PC-3 (cell line): Measurements from ENCODE around the gene CERS1. TPM values are rescaled to one million over a fixed set of nuclear protein-coding genes. Genes with fewer than 3 reads are reported as not detected.

ENCODE experiments used
- ATAC-seq: fragments of 200-7000 bp; cut with Tn5 transposase; 2 replicates; pipeline ENCODE4 v1.9.1; 2020; ENCODE audit warnings: mild to moderate bottlenecking, moderate library complexity
- BruUV-seq: library from RNA; stranded (reverse); fragments of 400-500 nt; replicated peaks from 2 replicates; lab custom pipeline; 2021; lab: Mats Ljungman, UMichigan
- CTCF ChIA-PET: fragments of 300-600 bp; sonication (Branson Sonifier 250); formaldehyde crosslinking; loops from one replicate; lab custom pipeline; 2022; ENCODE audit warnings: antibody characterized with exemption; lab: Charles Lee
- POLR2A ChIA-PET: fragments of 300-600 bp; sonication (Branson Sonifier 250); formaldehyde crosslinking; loops from one replicate; lab custom pipeline; 2022; ENCODE audit warnings: antibody characterized with exemption; ENCODE audit not compliant: unreplicated experiment; lab: Charles Lee
- DNase-seq: peaks from one replicate; pipeline ENCODE4 v3.0.0-alpha.2; 2015
- H2AFZ ChIP-seq: fragments of 300-600 bp; sonication (generic); 2 replicates; pipeline ENCODE4 v1.6.0; 2016; ENCODE audit warnings: antibody characterized with exemption, low read length
- H3F3A ChIP-seq: fragments of 300-600 bp; sonication (generic); one replicate; pipeline ENCODE4 v1.6.0; 2017; ENCODE audit warnings: antibody characterized with exemption, low read length, control low read depth, mild to moderate bottlenecking; ENCODE audit not compliant: unreplicated experiment
- H3K27ac ChIP-seq: fragments of 300-600 bp; sonication (generic); 2 replicates; pipeline ENCODE4 v1.5.1; 2016; ENCODE audit warnings: mild to moderate bottlenecking, low read length
- H3K27me3 ChIP-seq: fragments of 300-600 bp; sonication (generic); 2 replicates; pipeline ENCODE4 v1.6.1; 2016; ENCODE audit warnings: low read length, mixed read lengths
- H3K36me3 ChIP-seq: fragments of 300-600 bp; sonication (generic); 2 replicates; pipeline ENCODE4 v1.6.1; 2016; ENCODE audit warnings: low read depth, mixed run types, low read length, mixed read lengths
- H3K4me1 ChIP-seq: fragments of 300-600 bp; sonication (generic); 2 replicates; pipeline ENCODE4 v1.5.1; 2016; ENCODE audit warnings: low read length; ENCODE audit not compliant: insufficient read depth
- H3K4me2 ChIP-seq: fragments of 300-600 bp; sonication (generic); 2 replicates; pipeline ENCODE4 v1.6.0; 2016; ENCODE audit warnings: low read length
- H3K4me3 ChIP-seq: fragments of 300-600 bp; sonication (generic); 2 replicates; pipeline ENCODE4 v1.5.1; 2016; ENCODE audit warnings: mild to moderate bottlenecking, low read length, mixed read lengths
- H3K79me2 ChIP-seq: fragments of 300-600 bp; sonication (generic); 2 replicates; pipeline ENCODE4 v1.6.1; 2017; ENCODE audit warnings: low read length, mixed read lengths
- H3K9ac ChIP-seq: fragments of 300-600 bp; sonication (generic); 2 replicates; pipeline ENCODE4 v1.6.0; 2016; ENCODE audit warnings: mild to moderate bottlenecking, low read length
- H3K9me2 ChIP-seq: fragments of 300-600 bp; sonication (generic); replicated peaks from 2 replicates; pipeline ENCODE4 v1.6.1; 2016; ENCODE audit warnings: mixed run types, low read length, mixed read lengths
- H3K9me3 ChIP-seq: fragments of 300-600 bp; sonication (generic); 2 replicates; pipeline ENCODE4 v1.6.1; 2016; ENCODE audit warnings: low read length, mixed read lengths
- H4K20me1 ChIP-seq: fragments of 300-600 bp; sonication (generic); 2 replicates; pipeline ENCODE4 v1.6.1; 2016; ENCODE audit warnings: low read length, mixed read lengths
- CTCF ChIP-seq: fragments of 300-600 bp; sonication (generic); conservative IDR thresholded peaks from 2 replicates; pipeline ENCODE4 v1.5.1; 2017; ENCODE audit warnings: antibody characterized with exemption, low read depth, mild to moderate bottlenecking, low read length
- EZH2 ChIP-seq: fragments of 300-600 bp; sonication (generic); IDR thresholded peaks from one replicate; pipeline ENCODE4 v1.6.1; 2017; ENCODE audit warnings: antibody characterized with exemption, mild to moderate bottlenecking, low read length; ENCODE audit not compliant: unreplicated experiment
- EZH2phosphoT487 ChIP-seq: fragments of 300-600 bp; sonication (generic); IDR thresholded peaks from 2 replicates; pipeline ENCODE4 v1.6.1; 2018; ENCODE audit warnings: mild to moderate bottlenecking, antibody characterized with exemption, low read length, borderline replicate concordance
- intact Hi-C: fragments of 100-400 bp; cut with micrococcal nuclease; formaldehyde crosslinking; loops from 2 replicates; pipeline ENCODE4 v1.9.0; 2023
- total RNA-seq: library from RNA; depleted of rRNA; stranded (reverse); fragments of >200 nt; gene quantifications from 2 replicates; pipeline ENCODE4 v1.2.3, GENCODE V29; 2014

The CERS1 gene
- total RNA-seq, 1 experiment from 2014 or later, result 0.95 TPM

GRCh38 chr19:18900700-18901481, 4.9 kb upstream of the CERS1 start:
- no peak overlapping the region for H3K4me2 ChIP-seq
- H3F3A ChIP-seq, result no peaks in the 10 kb centered on the region
- peak; percentile 22 for DNase-seq
- no peak overlapping the region for H3K9ac ChIP-seq
- ChIA-PET POLR2A (no interaction called here), CTCF (no interaction called here)
- H3K4me1 ChIP-seq, result no peaks in the 10 kb centered on the region
- peaks cover 7% of the 10 kb centered on the region; the same call in 1 of the 2 replicates for H3K36me3 ChIP-seq
- ATAC-seq, result no peak
- no peaks in the 10 kb centered on the region for H4K20me1 ChIP-seq
- no peak for TF ChIP-seq EZH2phosphoT487
- no peak for TF ChIP-seq EZH2
- no TSS peak for BruUV-seq
- no peaks in the 10 kb centered on the region for H3K79me2 ChIP-seq
- H3K9me3 ChIP-seq, result no peaks in the 10 kb centered on the region
- no peaks in the 10 kb centered on the region for H3K27me3 ChIP-seq
- H3K27ac ChIP-seq, result no peak overlapping the region
- H3K4me3 ChIP-seq, result no peak overlapping the region
- no peaks in the 10 kb centered on the region for H3K9me2 ChIP-seq
- intact Hi-C loops, result no loop called here
- H2AFZ ChIP-seq, result no peak overlapping the region

GRCh38 chr19:18899624-18900560, 3.9 kb upstream of the CERS1 start:
- no peaks in the 10 kb centered on the region for H4K20me1 ChIP-seq
- no peak overlapping the region for H3K27ac ChIP-seq
- intact Hi-C loops, result no loop called here
- ChIA-PET CTCF (no interaction called here), POLR2A (no interaction called here)
- H3K79me2 ChIP-seq, result no peaks in the 10 kb centered on the region
- no peaks in the 10 kb centered on the region for H3K9me3 ChIP-seq
- DNase-seq (no peak), ATAC-seq (no peak)
- no peaks in the 10 kb centered on the region for H3F3A ChIP-seq
- no peaks in the 10 kb centered on the region for H3K9me2 ChIP-seq
- TF ChIP-seq EZH2 (no peak), EZH2phosphoT487 (no peak), CTCF (no peak)
- H3K9ac ChIP-seq, result no peak overlapping the region
- BruUV-seq, result no TSS peak
- H3K36me3 ChIP-seq, result peaks cover 7% of the 10 kb centered on the region; the same call in 1 of the 2 replicates
- no peaks in the 10 kb centered on the region for H3K4me1 ChIP-seq
- H2AFZ ChIP-seq, result no peak overlapping the region
- H3K4me3 ChIP-seq, result no peak overlapping the region
- no peak overlapping the region for H3K4me2 ChIP-seq
- H3K27me3 ChIP-seq, result peaks cover 7% of the 10 kb centered on the region; the same call in 1 of the 2 replicates

- Histone ChIP-seq H3K9me2 (no peaks in the 10 kb centered on the region), H3K4me2 (no peak overlapping the region), H3K79me2 (no peaks in the 10 kb centered on the region), H3K27ac (no peak overlapping the region), H4K20me1 (no peaks in the 10 kb centered on the region), H3K36me3 (peaks cover 7% of the 10 kb centered on the region; the same call in 1 of the 2 replicates), H2AFZ (no peak overlapping the region), H3F3A (no peaks in the 10 kb centered on the region), H3K4me3 (no peak overlapping the region), H3K9ac (no peak overlapping the region), H3K9me3 (no peaks in the 10 kb centered on the region), H3K27me3 (peaks cover 14% of the 10 kb centered on the region; the same call in 1 of the 2 replicates), H3K4me1 (no peaks in the 10 kb centered on the region)
- POLR2A ChIA-PET, result no interaction called here
- CTCF ChIA-PET, result no interaction called here
- intact Hi-C loops, result no loop called here
- no peak for DNase-seq
- no peak for TF ChIP-seq CTCF
- TF ChIP-seq EZH2phosphoT487, result no peak
- no peak for TF ChIP-seq EZH2
- BruUV-seq, result no TSS peak
- no peak for ATAC-seq
Measured at GRCh38 chr19:18898607-18899408, 2.9 kb upstream of the CERS1 start.
